ENCODE measurements around the gene SCAF1. TPM values are rescaled to one million over a fixed set of nuclear protein-coding genes. Genes with fewer than 3 reads are reported as not detected.

SCAF1 gene
- total and polyA plus RNA-seq, 9 of the 15 experiments (the other 6 are each of a cell fraction or from before 2014, with no cell fraction given), result 0.20 to 79.0 (median 4.9) TPM

DNA sequence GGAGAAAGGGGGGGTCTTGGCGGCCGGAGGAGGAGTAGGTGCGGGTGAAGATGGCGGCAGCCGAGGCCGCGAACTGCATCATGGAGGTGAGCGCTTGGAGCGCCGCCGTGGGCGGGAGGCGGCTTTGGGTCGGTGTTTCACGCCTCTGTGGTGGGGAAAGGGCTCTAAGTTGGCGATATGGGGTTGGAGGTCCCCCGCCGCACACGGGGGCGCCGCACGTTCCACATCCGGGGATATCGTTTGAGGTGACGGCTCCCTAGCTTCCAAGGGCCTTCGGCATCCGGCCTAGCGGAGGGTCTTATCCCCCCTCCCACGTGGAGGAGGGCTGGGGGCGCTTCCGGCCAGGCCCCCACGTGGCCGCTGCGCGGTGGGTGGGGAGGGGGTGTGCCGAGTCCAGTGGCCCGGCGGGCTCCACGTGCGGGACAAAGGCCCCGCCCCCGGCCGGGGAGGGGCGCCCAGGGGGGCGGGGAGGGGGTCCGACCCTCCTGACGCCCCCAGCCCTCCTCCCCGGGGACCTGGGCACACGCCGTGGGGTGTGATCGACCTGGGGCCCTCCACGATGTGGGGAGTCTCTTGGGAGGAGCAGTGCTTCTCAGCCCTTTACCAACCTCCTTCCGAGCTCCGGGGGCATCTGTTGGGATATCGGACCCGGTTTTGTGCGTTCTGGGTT lies 35.4 kb downstream of the SCAF1 start, which contains the start of gene PRMT1 (continued):
- no peak for TF ChIP-seq PRMT5 (CRISPR knock-in tag; IDR thresholded peaks at IDR 0.05)
- TF ChIP-seq KLF10 (CRISPR knock-in tag; IDR thresholded peaks at IDR 0.05), result no peak
- TF ChIP-seq SMAD3 (CRISPR knock-in tag; conservative IDR thresholded peaks at IDR 0.05), result 0 out of 2 replicates have a peak, but pooled peaks have one; percentile 4
- TF ChIP-seq FOXK2 (conservative IDR thresholded peaks at IDR 0.05 in 1 of 2, IDR thresholded peaks at IDR 0.05 in 1 of 2; ENCODE audit: low read depth in 2 of 2), result peak in 1 of 2 experiments; percentile 64; a peak in 2 of 4 replicates
- peak in 1 of 2 experiments; percentile 18; a peak in 1 of 4 replicates for TF ChIP-seq TRIM24 (IDR thresholded peaks at IDR 0.05)
- TF ChIP-seq, protein P1, sequence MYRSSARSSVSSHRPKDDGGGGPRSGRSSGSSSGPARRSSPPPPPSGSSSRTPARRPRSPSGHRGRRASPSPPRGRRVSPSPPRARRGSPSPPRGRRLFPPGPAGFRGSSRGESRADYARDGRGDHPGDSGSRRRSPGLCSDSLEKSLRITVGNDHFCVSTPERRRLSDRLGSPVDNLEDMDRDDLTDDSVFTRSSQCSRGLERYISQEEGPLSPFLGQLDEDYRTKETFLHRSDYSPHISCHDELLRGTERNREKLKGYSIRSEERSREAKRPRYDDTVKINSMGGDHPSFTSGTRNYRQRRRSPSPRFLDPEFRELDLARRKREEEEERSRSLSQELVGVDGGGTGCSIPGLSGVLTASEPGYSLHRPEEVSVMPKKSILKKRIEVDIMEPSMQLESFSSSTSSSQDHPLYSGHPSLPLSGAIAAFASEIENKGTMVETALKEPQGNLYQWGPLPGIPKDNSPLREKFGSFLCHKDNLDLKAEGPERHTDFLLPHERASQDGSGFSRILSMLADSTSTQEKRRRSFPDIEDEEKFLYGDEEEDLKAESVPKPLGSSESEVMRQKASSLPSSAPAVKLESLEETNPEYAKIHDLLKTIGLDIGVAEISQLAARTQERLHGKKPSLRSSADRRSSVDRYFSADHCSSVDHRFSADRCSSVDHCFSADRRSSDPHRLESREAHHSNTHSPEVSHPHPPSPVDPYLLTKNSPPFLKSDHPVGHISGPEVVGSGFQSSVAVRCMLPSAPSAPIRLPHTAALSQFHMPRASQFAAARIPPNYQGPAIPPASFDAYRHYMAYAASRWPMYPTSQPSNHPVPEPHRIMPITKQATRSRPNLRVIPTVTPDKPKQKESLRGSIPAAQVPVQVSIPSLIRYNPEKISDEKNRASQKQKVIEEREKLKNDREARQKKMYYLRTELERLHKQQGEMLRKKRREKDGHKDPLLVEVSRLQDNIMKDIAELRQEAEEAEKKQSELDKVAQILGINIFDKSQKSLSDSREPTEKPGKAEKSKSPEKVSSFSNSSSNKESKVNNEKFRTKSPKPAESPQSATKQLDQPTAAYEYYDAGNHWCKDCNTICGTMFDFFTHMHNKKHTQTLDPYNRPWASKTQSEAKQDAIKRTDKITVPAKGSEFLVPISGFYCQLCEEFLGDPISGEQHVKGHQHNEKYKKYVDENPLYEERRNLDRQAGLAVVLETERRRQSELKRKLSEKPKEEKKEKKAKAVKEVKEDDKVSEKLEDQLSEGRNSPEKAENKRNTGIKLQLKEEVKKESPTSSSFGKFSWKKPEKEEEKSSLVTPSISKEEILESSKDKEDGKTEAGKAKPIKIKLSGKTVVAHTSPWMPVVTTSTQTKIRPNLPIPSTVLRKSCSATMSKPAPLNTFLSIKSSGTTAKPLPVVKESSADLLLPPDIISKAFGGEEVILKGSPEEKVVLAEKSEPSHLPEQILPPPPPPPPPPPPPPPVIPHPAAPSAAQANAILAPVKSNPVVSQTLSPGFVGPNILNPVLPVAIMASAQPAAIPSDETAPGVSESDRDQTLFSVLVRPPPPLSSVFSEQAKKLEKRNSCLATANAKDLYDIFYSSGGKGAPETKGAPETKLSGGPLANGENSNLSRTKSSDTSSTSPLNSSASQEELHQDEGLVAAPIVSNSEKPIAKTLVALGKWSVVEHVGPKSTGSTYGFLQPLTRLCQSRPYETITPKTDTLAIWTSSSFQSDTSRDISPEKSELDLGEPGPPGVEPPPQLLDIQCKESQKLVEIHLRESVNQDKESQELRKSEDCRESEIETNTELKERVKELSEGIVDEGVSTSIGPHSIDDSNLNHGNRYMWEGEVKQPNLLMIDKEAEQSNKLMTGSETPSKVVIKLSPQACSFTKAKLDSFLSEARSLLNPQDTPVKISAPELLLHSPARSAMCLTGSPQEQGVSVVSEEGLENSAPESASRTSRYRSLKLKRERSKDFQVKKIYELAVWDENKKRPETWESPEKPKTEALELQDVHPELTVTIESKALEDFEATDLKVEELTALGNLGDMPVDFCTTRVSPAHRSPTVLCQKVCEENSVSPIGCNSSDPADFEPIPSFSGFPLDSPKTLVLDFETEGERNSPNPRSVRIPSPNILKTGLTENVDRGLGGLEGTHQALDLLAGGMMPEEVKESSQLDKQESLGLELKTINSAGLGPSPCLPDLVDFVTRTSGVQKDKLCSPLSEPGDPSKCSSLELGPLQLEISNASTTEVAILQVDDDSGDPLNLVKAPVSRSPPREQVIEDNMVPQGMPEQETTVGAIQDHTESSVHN (IDR thresholded peaks at IDR 0.05; ENCODE audit: borderline replicate concordance in 1 of 2, low read depth in 1 of 2), result no peak
- TF ChIP-seq MTA1 (IDR thresholded peaks at IDR 0.05; ENCODE audit: borderline replicate concordance), result peak; percentile 35; the same call in 1 of the 2 replicates
- TF ChIP-seq, protein P2, sequence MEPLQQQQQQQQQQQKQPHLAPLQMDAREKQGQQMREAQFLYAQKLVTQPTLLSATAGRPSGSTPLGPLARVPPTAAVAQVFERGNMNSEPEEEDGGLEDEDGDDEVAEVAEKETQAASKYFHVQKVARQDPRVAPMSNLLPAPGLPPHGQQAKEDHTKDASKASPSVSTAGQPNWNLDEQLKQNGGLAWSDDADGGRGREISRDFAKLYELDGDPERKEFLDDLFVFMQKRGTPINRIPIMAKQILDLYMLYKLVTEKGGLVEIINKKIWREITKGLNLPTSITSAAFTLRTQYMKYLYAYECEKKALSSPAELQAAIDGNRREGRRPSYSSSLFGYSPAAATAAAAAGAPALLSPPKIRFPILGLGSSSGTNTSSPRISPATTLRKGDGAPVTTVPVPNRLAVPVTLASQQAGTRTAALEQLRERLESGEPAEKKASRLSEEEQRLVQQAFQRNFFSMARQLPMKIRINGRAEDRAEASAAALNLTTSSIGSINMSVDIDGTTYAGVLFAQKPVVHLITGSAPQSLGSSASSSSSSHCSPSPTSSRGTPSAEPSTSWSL (CRISPR knock-in tag; IDR thresholded peaks at IDR 0.05; ENCODE audit: borderline replicate concordance), result 0 out of 2 replicates have a peak, but pooled peaks have one; percentile 38
- peak; percentile 90 for TF ChIP-seq ETV1 (tag; conservative IDR thresholded peaks at IDR 0.05; ENCODE audit: low read depth)
- TF ChIP-seq, protein P3, sequence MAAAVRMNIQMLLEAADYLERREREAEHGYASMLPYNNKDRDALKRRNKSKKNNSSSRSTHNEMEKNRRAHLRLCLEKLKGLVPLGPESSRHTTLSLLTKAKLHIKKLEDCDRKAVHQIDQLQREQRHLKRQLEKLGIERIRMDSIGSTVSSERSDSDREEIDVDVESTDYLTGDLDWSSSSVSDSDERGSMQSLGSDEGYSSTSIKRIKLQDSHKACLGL (CRISPR knock-in tag; IDR thresholded peaks at IDR 0.05; ENCODE audit: borderline replicate concordance, poor library complexity, severe bottlenecking), result peak; percentile 94
- peak; percentile 91 to 100; a peak in 3 of 4 replicates for TF ChIP-seq HDAC1 (IDR thresholded peaks at IDR 0.05)

All from K562 (cell line).